ENCODE data around the gene EFCAB12. TPM values are rescaled to one million over a fixed set of nuclear protein-coding genes. Genes with fewer than 3 reads are reported as not detected.
"Not testable (repeated sequence)": the region's sequence is repeated elsewhere in the genome, so short reads cannot be mapped to it uniquely, and the experiment has no call there.

The EFCAB12 gene
- total RNA-seq, 2 donors from 2014 or later = 0.33 to 0.73 TPM

DNA sequence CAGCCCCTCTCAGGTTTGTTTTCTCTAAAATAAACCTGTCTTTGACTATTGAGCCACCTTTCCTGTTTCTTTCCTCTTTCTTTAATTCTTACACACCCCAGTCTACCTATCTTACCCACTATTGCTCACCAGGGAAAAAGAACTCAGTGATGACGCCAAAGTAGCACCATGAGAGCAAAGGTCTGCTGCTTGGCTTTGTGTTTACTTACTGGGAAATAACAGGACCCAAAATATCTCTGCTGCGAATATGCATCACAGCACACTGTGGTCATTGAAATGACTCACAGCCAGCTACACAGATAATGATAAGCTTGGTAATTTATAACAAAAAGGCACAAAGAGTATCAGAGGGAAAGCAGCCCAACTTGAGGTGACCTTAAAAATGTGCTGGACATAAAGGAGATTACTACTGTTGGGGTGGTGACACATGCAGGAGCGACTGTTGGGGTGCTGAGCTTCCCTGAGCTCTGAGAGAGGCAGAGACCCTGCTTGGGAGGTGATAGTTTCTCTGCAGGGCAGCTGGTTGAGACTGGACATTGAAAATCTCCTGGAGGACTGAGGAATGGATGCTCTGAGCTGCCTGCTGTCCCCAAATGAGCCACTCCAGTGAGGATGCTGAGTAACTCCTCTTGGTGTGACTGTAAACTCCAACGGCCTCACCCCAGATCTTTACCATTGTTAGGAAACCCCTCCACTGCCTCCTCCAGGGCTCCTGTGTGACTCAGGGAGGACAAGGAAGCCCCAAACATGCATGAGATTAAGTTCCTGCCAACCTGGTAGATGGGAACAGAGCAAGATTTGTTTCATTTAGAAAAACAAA, 14.5 kb downstream of the EFCAB12 start:
- H3K4me3 ChIP-seq (ENCODE audit: low read length) = no peak overlapping the region
- H3K36me3 ChIP-seq (ENCODE audit: control insufficient read depth, insufficient read depth, low read length) = no peaks in the 10 kb centered on the region
- H3K27ac Mint-ChIP-seq = no peak overlapping the region
- no peak overlapping the region for H3K9ac ChIP-seq (ENCODE audit: extremely low read depth, low read length, poor library complexity, severe bottlenecking)
- H3K27me3 ChIP-seq (ENCODE audit: control insufficient read depth, insufficient read depth, low read length, poor library complexity, severe bottlenecking) = no peaks in the 10 kb centered on the region
- peaks cover 11% of the 10 kb centered on the region for H3K4me1 Mint-ChIP-seq
- no peak overlapping the region for H3K4me3 Mint-ChIP-seq
- no peaks in the 10 kb centered on the region for H3K4me1 ChIP-seq (ENCODE audit: control insufficient read depth, insufficient read depth, low read length)
- no peak overlapping the region for H3K27ac ChIP-seq (ENCODE audit: low read depth, low read length)
- H3K9me3 ChIP-seq (ENCODE audit: control insufficient read depth, low read length) = no peaks in the 10 kb centered on the region
- no peaks in the 10 kb centered on the region for H3K36me3 Mint-ChIP-seq (ENCODE audit: low read depth)
- no peak for TF ChIP-seq CTCF (conservative IDR thresholded peaks at IDR 0.05)
- peak; percentile 22 for DNase-seq
- WGBS, 2 experiments (ENCODE audit: insufficient coverage in 1 of 2, insufficient read length in 1 of 2) = 80 to 93% methylated on average over 2 to 4 of the region's 4 CpGs
- H3K9me3 Mint-ChIP-seq = no peaks in the 10 kb centered on the region
- H3K27me3 Mint-ChIP-seq (ENCODE audit: insufficient read depth) = peaks cover 11% of the 10 kb centered on the region

DNA sequence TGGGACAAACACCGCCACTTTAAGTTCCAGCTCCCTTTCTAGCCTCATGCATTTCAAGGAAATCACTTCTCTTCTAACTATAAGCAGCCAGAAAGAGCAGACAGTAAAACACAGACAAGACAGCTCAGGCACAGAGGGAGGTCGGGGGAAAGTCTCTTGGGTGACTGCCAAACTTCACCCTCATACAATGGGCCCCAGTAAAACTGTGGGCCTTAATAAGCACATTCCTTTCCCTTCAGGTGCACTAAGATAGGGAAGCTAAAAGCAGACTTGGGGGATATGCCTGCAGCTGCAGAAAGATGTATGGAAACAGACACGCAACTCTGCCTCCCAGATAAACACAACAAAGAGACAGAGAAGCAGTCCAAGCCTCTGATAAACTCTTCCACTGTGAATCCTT, 15.2 kb downstream of the EFCAB12 start:
- H3K36me3 Mint-ChIP-seq (ENCODE audit: low read depth); H3K4me1 Mint-ChIP-seq; H3K27me3 ChIP-seq (ENCODE audit: control insufficient read depth, insufficient read depth, low read length, poor library complexity, severe bottlenecking); H3K27ac ChIP-seq (ENCODE audit: low read depth, low read length); H3K27ac Mint-ChIP-seq; H3K4me3 ChIP-seq (ENCODE audit: low read length); H3K4me3 Mint-ChIP-seq; H3K9me3 ChIP-seq (ENCODE audit: control insufficient read depth, low read length); H3K36me3 ChIP-seq (ENCODE audit: control insufficient read depth, insufficient read depth, low read length); H3K4me1 ChIP-seq (ENCODE audit: control insufficient read depth, insufficient read depth, low read length); H3K9ac ChIP-seq (ENCODE audit: extremely low read depth, low read length, poor library complexity, severe bottlenecking); H3K9me3 Mint-ChIP-seq: not testable (repeated sequence)
- 60 to 76% methylated on average over 1 to 3 of the region's 3 CpGs for WGBS, 2 experiments (ENCODE audit: insufficient coverage in 1 of 2, insufficient read length in 1 of 2)
- peaks cover 11% of the 10 kb centered on the region for H3K27me3 Mint-ChIP-seq (ENCODE audit: insufficient read depth)
- peak; percentile 3 for DNase-seq

DNA sequence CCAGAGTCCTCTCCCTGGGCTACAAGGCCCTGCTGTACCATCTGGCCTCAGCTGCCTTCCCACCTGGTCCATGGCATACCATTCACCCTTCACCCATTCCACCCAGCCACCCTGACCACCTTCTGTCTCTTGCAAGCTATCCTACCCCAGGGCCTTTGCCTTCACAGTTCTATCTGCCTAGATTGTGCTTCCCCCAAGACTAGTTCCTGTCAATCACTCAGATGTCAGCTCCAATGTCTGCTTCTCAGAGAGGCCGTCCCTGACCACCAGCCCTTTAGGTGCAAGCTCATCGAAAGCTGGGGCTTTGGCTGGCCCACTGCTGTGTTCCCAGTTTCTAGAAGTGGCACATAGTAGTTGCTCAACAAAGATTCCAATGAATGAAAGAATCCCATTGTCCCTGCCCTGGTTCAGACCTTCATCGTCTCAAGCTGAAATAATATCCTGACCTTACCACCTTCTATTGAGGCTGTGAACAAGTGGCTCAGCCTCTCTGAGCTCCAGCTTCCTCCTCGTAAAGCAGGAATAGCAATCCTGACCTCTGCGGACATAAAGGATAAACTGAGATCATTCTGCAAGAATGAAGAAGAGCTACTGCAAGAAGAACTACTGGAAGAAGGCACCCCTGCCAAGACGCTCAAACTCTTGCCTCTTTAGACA, 15.8 kb downstream of the EFCAB12 start:
- H3K36me3 ChIP-seq (ENCODE audit: control insufficient read depth, insufficient read depth, low read length) = no peaks in the 10 kb centered on the region
- Mint-ChIP-seq H3K4me1 (peaks cover 4% of the 10 kb centered on the region), H3K27ac (no peak overlapping the region), H3K9me3 (no peaks in the 10 kb centered on the region), H3K36me3 (ENCODE audit: low read depth) (no peaks in the 10 kb centered on the region), H3K27me3 (ENCODE audit: insufficient read depth) (peaks cover 11% of the 10 kb centered on the region), H3K4me3 (no peak overlapping the region)
- H3K27me3 ChIP-seq (ENCODE audit: control insufficient read depth, insufficient read depth, low read length, poor library complexity, severe bottlenecking) = no peaks in the 10 kb centered on the region
- peak; percentile 24 for DNase-seq
- H3K27ac ChIP-seq (ENCODE audit: low read depth, low read length) = no peak overlapping the region
- no peak overlapping the region for H3K4me3 ChIP-seq (ENCODE audit: low read length)
- TF ChIP-seq CTCF (conservative IDR thresholded peaks at IDR 0.05) = no peak
- no peaks in the 10 kb centered on the region for H3K4me1 ChIP-seq (ENCODE audit: control insufficient read depth, insufficient read depth, low read length)
- H3K9ac ChIP-seq (ENCODE audit: extremely low read depth, low read length, poor library complexity, severe bottlenecking) = no peak overlapping the region
- WGBS, 2 experiments (ENCODE audit: insufficient coverage in 1 of 2, insufficient read length in 1 of 2) = 87 to 89% methylated on average over 6 of the region's 6 CpGs
- H3K9me3 ChIP-seq (ENCODE audit: control insufficient read depth, low read length) = no peaks in the 10 kb centered on the region
